ENCODE measurements around the gene SEMA6A. TPM values are rescaled to one million over a fixed set of nuclear protein-coding genes. Genes with fewer than 3 reads are reported as not detected.

SEMA6A gene
- total and polyA plus RNA-seq, 12 donors: 2.9 to 11.3 (median 7.8) TPM

DNA sequence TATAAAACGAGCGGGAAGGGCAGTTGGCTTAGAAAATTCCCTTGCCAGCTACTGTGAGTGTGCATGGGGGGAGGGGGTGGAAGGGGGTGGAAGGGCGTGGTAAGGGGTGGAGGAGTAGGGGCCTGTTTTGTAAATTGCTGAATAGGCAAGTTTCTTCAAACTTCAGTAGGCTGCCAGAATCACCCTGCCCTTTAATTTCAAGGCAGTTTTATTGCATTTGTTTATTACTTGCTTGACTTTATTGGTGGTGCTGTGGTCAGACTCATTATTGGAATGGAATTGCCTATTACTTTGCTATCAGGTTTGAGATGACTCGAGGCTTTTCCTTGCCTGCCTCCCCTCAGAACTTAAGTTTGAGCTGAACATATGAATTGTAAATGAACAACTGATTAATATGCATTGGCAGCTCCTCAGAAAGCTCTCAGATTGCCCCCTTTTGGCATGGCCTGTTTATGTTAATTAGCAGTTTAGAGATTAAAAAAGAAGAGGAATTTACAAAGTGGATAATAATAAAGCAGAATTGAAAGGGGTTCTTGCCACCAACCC, 76.0 kb downstream of the SEMA6A start:
- no peaks in the 10 kb centered on the region for H3K9me3 ChIP-seq
- H3K36me3 ChIP-seq: peaks cover 0 to 58% (median 3%) of the 10 kb centered on the region in 9 donors
- no peaks in the 10 kb centered on the region for H3K27me3 ChIP-seq
- DNase-seq: no peak
- intact Hi-C loops (cut with DNase I): no loop called here
- 72 to 79% methylated on average over 4 of the region's 4 CpGs for WGBS, 2 donors
- H3K4me1 ChIP-seq: peaks cover 0 to 14% (median 12%) of the 10 kb centered on the region in 9 donors
- no peak overlapping the region for H3K27ac ChIP-seq
- ATAC-seq: no peak
- no peak overlapping the region for H3K4me3 ChIP-seq
- TF ChIP-seq, protein P1, sequence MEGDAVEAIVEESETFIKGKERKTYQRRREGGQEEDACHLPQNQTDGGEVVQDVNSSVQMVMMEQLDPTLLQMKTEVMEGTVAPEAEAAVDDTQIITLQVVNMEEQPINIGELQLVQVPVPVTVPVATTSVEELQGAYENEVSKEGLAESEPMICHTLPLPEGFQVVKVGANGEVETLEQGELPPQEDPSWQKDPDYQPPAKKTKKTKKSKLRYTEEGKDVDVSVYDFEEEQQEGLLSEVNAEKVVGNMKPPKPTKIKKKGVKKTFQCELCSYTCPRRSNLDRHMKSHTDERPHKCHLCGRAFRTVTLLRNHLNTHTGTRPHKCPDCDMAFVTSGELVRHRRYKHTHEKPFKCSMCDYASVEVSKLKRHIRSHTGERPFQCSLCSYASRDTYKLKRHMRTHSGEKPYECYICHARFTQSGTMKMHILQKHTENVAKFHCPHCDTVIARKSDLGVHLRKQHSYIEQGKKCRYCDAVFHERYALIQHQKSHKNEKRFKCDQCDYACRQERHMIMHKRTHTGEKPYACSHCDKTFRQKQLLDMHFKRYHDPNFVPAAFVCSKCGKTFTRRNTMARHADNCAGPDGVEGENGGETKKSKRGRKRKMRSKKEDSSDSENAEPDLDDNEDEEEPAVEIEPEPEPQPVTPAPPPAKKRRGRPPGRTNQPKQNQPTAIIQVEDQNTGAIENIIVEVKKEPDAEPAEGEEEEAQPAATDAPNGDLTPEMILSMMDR (IDR thresholded peaks at IDR 0.05): no peak

DNA sequence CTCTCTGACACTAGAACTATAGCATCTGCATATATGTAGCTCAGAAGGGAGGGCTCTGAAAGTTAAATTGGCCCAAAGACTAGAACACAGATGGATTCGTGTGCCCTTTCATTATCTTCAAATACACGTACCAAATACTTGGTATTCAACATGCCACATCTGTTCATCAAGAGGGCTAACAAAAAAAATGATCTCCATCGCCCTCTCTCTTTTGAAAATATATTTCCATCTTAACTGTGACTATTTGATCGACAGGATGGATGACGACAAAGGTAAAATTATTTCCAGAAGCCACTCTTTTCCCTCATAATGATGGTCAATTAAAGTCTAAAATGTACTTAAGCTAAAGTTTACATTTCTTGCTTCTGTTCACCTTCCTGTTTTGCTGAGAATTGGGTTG, 77.0 kb downstream of the SEMA6A start:
- 80 to 90% methylated on average over 5 of the region's 5 CpGs for WGBS, 2 donors
- no peak overlapping the region for H3K4me3 ChIP-seq
- DNase-seq (no peak), ATAC-seq (no peak)
- no peak overlapping the region for H3K27ac ChIP-seq
- H3K36me3 ChIP-seq: peaks cover 0 to 56% (median 3%) of the 10 kb centered on the region in 9 donors
- H3K27me3 ChIP-seq: no peaks in the 10 kb centered on the region
- TF ChIP-seq, protein P1 (IDR thresholded peaks at IDR 0.05): peak in 1 of 9 donors; percentile 11
- intact Hi-C loops (cut with DNase I): no loop called here
- peaks cover 0 to 19% (median 7%) of the 10 kb centered on the region in 9 donors for H3K4me1 ChIP-seq
- no peaks in the 10 kb centered on the region for H3K9me3 ChIP-seq

DNA sequence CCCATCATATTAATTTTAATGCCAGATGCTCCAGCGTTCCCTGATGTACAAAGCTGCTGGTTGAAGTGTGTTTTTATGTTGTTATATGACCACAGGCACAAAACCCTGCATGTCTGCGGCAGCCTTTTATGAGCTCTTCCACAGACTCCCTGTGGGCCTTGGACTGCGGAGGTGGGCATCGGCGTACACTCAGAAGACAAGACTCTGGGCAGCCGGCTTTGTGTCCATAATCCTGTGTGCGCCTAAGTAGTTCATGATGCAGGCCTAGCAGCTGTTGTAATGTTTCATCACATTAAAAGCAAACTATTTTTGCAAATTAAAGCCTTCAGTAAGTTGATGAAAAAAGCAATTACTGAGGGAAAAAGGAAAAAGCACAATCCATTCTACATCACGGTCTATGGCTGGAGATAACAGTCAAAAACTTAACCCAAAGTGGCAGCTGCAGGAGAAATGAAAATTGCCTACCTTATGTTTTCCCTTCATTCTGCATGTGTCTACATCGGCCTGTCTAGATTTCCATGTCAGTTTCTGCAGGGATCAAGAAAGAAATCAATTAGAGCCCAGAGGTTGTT, 78.8 kb downstream of the SEMA6A start:
- 98% methylated on average over 9 of the region's 9 CpGs for WGBS, 2 donors
- Histone ChIP-seq H3K4me3 (no peak overlapping the region), H3K27ac (no peak overlapping the region), H3K4me1 (peaks cover 0 to 22% (median 11%) of the 10 kb centered on the region in 9 donors), H3K27me3 (no peaks in the 10 kb centered on the region), H3K9me3 (no peaks in the 10 kb centered on the region), H3K36me3 (peaks cover 0 to 53% (median 0%) of the 10 kb centered on the region in 9 donors)
- ATAC-seq: no peak
- intact Hi-C loops (cut with DNase I): no loop called here
- TF ChIP-seq, protein P1 (IDR thresholded peaks at IDR 0.05): no peak
- DNase-seq: no peak

DNA sequence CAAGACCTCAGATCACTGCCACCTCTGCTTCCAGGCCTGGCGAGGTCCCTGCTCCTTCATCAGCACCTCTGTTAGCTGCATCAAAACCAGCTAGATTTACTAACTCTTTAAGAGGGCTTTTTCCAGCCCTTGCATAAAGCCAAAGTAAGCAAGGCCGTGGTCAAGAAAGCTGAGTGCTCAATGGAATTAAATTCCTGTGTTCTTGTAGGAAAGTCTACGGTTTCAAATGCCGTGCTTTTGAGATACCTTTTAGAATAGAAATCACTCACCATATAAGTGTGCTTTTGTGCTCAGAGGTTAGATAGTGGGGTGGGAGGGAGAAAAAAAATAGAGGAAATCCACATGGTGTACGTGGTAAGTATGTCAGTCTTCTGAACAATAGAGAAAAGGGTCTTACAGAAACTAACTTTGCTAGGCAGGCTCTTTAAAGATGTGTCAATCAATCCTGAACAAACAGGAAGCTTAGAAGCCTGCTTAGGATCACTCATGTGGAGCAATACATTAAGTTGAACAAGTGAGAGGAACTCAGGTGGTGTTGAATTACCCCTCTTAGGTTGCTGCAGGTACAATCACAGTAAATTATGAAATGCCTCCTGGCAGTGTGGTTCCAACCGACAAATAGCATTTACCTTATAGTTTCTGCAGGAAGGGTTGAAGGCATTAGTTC, 79.7 kb downstream of the SEMA6A start:
- no peaks in the 10 kb centered on the region for H3K9me3 ChIP-seq
- no peak overlapping the region for H3K27ac ChIP-seq
- TF ChIP-seq, protein P1 (IDR thresholded peaks at IDR 0.05): no peak
- H3K4me1 ChIP-seq: peaks cover 0 to 22% (median 11%) of the 10 kb centered on the region in 9 donors
- H3K4me3 ChIP-seq: no peak overlapping the region
- peaks cover 0 to 47% (median 0%) of the 10 kb centered on the region in 9 donors for H3K36me3 ChIP-seq
- DNase-seq: no peak
- ATAC-seq: no peak
- H3K27me3 ChIP-seq: no peaks in the 10 kb centered on the region
- WGBS, 2 donors: 69 to 85% methylated on average over 6 of the region's 6 CpGs
- intact Hi-C loops (cut with DNase I): no loop called here
